ENCODE measurements around the gene BRD7. TPM values are rescaled to one million over a fixed set of nuclear protein-coding genes. Genes with fewer than 3 reads are reported as not detected.

Gene BRD7
- total RNA-seq, 1 donor from 2014 or later, result 33.2 TPM

- DNase-seq (ENCODE audit: low read depth) (no peak), FAIRE-seq (no peak)
- no peak for TF ChIP-seq CTCF (IDR thresholded peaks at IDR 0.05; ENCODE audit: insufficient read depth, low read length, severe bottlenecking)
- H3K36me3 ChIP-seq (ENCODE audit: control insufficient read depth, insufficient read depth, low read length), result peaks cover 1% of the 10 kb centered on the region
- no peak overlapping the region for H3K4me3 ChIP-seq (ENCODE audit: low read depth, low read length)
- H3K27me3 ChIP-seq (ENCODE audit: control insufficient read depth, insufficient read depth, low read length), result no peaks in the 10 kb centered on the region
Measured at GRCh38 chr16:50267151-50267631, 101.6 kb downstream of the BRD7 start.

- no peaks in the 10 kb centered on the region for H3K27me3 ChIP-seq (ENCODE audit: control insufficient read depth, insufficient read depth, low read length)
- H3K4me3 ChIP-seq (ENCODE audit: low read depth, low read length), result peak within 1 kb of the TSS; percentile 23
- peaks cover 1% of the 10 kb centered on the region for H3K36me3 ChIP-seq (ENCODE audit: control insufficient read depth, insufficient read depth, low read length)
- no peak for FAIRE-seq
- TF ChIP-seq CTCF (IDR thresholded peaks at IDR 0.05; ENCODE audit: insufficient read depth, low read length, severe bottlenecking), result no peak
- DNase-seq (ENCODE audit: low read depth), result peak; percentile 69
Measured at GRCh38 chr16:50266337-50267091, 102.3 kb downstream of the BRD7 start, which contains the start of gene ADCY7. ADCY7 (plus strand) TSS chr16:50266551; CDS start chr16:50288180, 21,629 bp downstream.

Other genes with a start within 250 kb of the BRD7 start
- 9.2 and 9.5 TPM in 2 replicates for gene TENT4B, start 215.7 kb downstream of the BRD7 start, total RNA-seq
- gene ADCY7, start 102.4 kb downstream of the BRD7 start, total RNA-seq, result 29.2 and 61.7 TPM in 2 replicates
- gene NKD1, start 179.4 kb upstream of the BRD7 start, total RNA-seq, result under 0.01 TPM in 2 replicates